Progenitor cell of endocrine pancreas (in vitro differentiated cells): ENCODE data around the gene TTC24. TPM values are rescaled to one million over a fixed set of nuclear protein-coding genes. Genes with fewer than 3 reads are reported as not detected.

Experiments used
- DNase-seq: peaks from one replicate; pipeline ENCODE4 v3.0.0; 2021; ENCODE audit warnings: low spot score; ENCODE audit not compliant: unreplicated experiment
- H3K27ac Mint-ChIP-seq: 2 replicates; pipeline ENCODE4 v1.8.0; 2021; ENCODE audit warnings: mild to moderate bottlenecking, moderate library complexity, mixed read lengths
- H3K27me3 Mint-ChIP-seq: 2 replicates; pipeline ENCODE4 v1.8.0; 2021; ENCODE audit warnings: mixed read lengths
- H3K36me3 Mint-ChIP-seq: 2 replicates; pipeline ENCODE4 v1.8.0; 2022; ENCODE audit warnings: mixed read lengths; ENCODE audit not compliant: insufficient read depth
- H3K4me1 Mint-ChIP-seq: 2 replicates; pipeline ENCODE4 v1.8.0; 2021; ENCODE audit warnings: low read depth, mixed read lengths
- H3K4me3 Mint-ChIP-seq: 2 replicates; pipeline ENCODE4 v1.8.0; 2021; ENCODE audit warnings: low read depth, mild to moderate bottlenecking, moderate library complexity, mixed read lengths
- H3K9me3 Mint-ChIP-seq: 2 replicates; pipeline ENCODE4 v1.8.0; 2021; ENCODE audit warnings: low read depth, mixed read lengths
- CTCF ChIP-seq: fragments of 200-600 bp; sonication (generic); IDR thresholded peaks from one replicate; pipeline ENCODE4 v1.5.0; 2021; ENCODE audit warnings: antibody characterized with exemption, mild to moderate bottlenecking; ENCODE audit not compliant: unreplicated experiment
- total RNA-seq: library from RNA; stranded (reverse); gene quantifications from 2 replicates; pipeline ENCODE4 v1.2.1, GENCODE V29; 2021

The TTC24 gene
- total RNA-seq, 1 donor from 2014 or later, result not detected

GRCh38 chr1:156591432-156592157 lies 12.1 kb downstream of the TTC24 start, which contains the start of gene NAXE:
TSS of gene NAXE (plus strand) at chr1:156591776. CDS start at chr1:156591805, 29 bp downstream.
- H3K9me3 Mint-ChIP-seq, result no peaks in the 10 kb centered on the region
- peaks cover 4% of the 10 kb centered on the region for H3K4me1 Mint-ChIP-seq
- peaks cover 8% of the 10 kb centered on the region for H3K36me3 Mint-ChIP-seq
- peak within 1 kb of the TSS; percentile 95 for H3K27ac Mint-ChIP-seq
- no peaks in the 10 kb centered on the region for H3K27me3 Mint-ChIP-seq
- TF ChIP-seq CTCF, result no peak
- peak within 1 kb of the TSS; percentile 85 for H3K4me3 Mint-ChIP-seq
- peak; percentile 63 for DNase-seq

GRCh38 chr1:156592158-156592909 lies 12.8 kb downstream of the TTC24 start:
- TF ChIP-seq CTCF, result no peak
- H3K27ac Mint-ChIP-seq, result peak overlapping the region; percentile 49
- H3K9me3 Mint-ChIP-seq, result no peaks in the 10 kb centered on the region
- peaks cover 4% of the 10 kb centered on the region for H3K4me1 Mint-ChIP-seq
- DNase-seq, result no peak
- peaks cover 10% of the 10 kb centered on the region for H3K36me3 Mint-ChIP-seq
- H3K4me3 Mint-ChIP-seq, result peak overlapping the region; percentile 85
- no peaks in the 10 kb centered on the region for H3K27me3 Mint-ChIP-seq

GRCh38 chr1:156592910-156593660 lies 13.6 kb downstream of the TTC24 start:
- DNase-seq, result no peak
- Mint-ChIP-seq H3K9me3 (no peaks in the 10 kb centered on the region), H3K27me3 (no peaks in the 10 kb centered on the region), H3K4me3 (peak overlapping the region; percentile 85), H3K36me3 (peaks cover 10% of the 10 kb centered on the region), H3K4me1 (peaks cover 4% of the 10 kb centered on the region), H3K27ac (no peak overlapping the region)
- TF ChIP-seq CTCF, result no peak

GRCh38 chr1:156593661-156593989 lies 14.1 kb downstream of the TTC24 start:
- Mint-ChIP-seq H3K4me3 (no peak overlapping the region), H3K4me1 (peaks cover 4% of the 10 kb centered on the region), H3K27me3 (no peaks in the 10 kb centered on the region), H3K36me3 (peaks cover 13% of the 10 kb centered on the region), H3K27ac (no peak overlapping the region), H3K9me3 (no peaks in the 10 kb centered on the region)
- no peak for TF ChIP-seq CTCF
- no peak for DNase-seq

GRCh38 chr1:156594190-156594589 lies 14.7 kb downstream of the TTC24 start:
- no peak for DNase-seq
- no peaks in the 10 kb centered on the region for H3K27me3 Mint-ChIP-seq
- H3K4me3 Mint-ChIP-seq, result no peak overlapping the region
- peaks cover 13% of the 10 kb centered on the region for H3K36me3 Mint-ChIP-seq
- TF ChIP-seq CTCF, result no peak
- peaks cover 4% of the 10 kb centered on the region for H3K4me1 Mint-ChIP-seq
- H3K9me3 Mint-ChIP-seq, result no peaks in the 10 kb centered on the region
- no peak overlapping the region for H3K27ac Mint-ChIP-seq
